Skin of body (tissue), 1 donor: ENCODE data around the gene APRT. TPM values are rescaled to one million over a fixed set of nuclear protein-coding genes. Genes with fewer than 3 reads are reported as not detected.

Source experiments
- total RNA-seq: library from RNA; depleted of rRNA; stranded (reverse); fragments of >200 nt; gene quantifications from one replicate; pipeline ENCODE4 v1.2.3, GENCODE V29; 2014

Gene APRT
- total RNA-seq, 1 donor from 2014 or later = 31.4 TPM

Other genes with a start within 250 kb of the APRT start
- 13.6 TPM for gene ZC3H18, start 241.5 kb downstream of the APRT start, total RNA-seq
- gene IL17C, start 173.4 kb downstream of the APRT start, total RNA-seq = 0.39 TPM
- gene CYBA, start 160.9 kb downstream of the APRT start, total RNA-seq = 77.4 TPM
- gene MVD, start 148.8 kb downstream of the APRT start, total RNA-seq = 39.9 TPM
- gene SNAI3, start 125.4 kb downstream of the APRT start, total RNA-seq = 0.79 TPM
- 9.7 TPM for gene RNF166, start 105.5 kb downstream of the APRT start, total RNA-seq
- gene CTU2, start 105.4 kb downstream of the APRT start, total RNA-seq = 5.5 TPM
- gene PIEZO1, start 26.7 kb downstream of the APRT start, total RNA-seq = 84.4 TPM
- gene CDT1, start 8.1 kb downstream of the APRT start, total RNA-seq = 7.9 TPM
- gene GALNS, start 45.0 kb upstream of the APRT start, total RNA-seq = 18.1 TPM
- gene TRAPPC2L, start 45.2 kb upstream of the APRT start, total RNA-seq = 18.5 TPM
- not detected for gene PABPN1L, start 54.7 kb upstream of the APRT start, total RNA-seq
- 1.7 TPM for gene CBFA2T3, start 165.3 kb upstream of the APRT start, total RNA-seq